Endothelial cell of umbilical vein (primary cell): ENCODE data around the gene CMC1. TPM values are rescaled to one million over a fixed set of nuclear protein-coding genes. Genes with fewer than 3 reads are reported as not detected.

Source experiments
- BruUV-seq: library from RNA; stranded (reverse); fragments of 400-500 nt; replicated peaks from 2 replicates; lab custom pipeline; 2021; lab: Mats Ljungman, UMichigan
- CTCF ChIA-PET: fragments of 300-600, 350-600 bp; sonication (Branson Sonifier 250); formaldehyde crosslinking; loops from one replicate; lab custom pipeline; 2021; ENCODE audit warnings: antibody characterized with exemption, inconsistent platforms; lab: Charles Lee
- POLR2A ChIA-PET: fragments of 300-600, 350-600 bp; sonication (Branson Sonifier 250); formaldehyde crosslinking; loops from one replicate; lab custom pipeline; 2021; ENCODE audit warnings: antibody characterized with exemption, inconsistent platforms; lab: Charles Lee
- DNase-seq: peaks from one replicate; pipeline ENCODE4 v3.0.0-alpha.2; 2011; ENCODE audit warnings: low read depth, low spot score
- FAIRE-seq: peaks from 2 replicates; lab custom pipeline; 2011; peaks lifted over from hg19 to GRCh38; lab: Jason Lieb, UNC
- H2AFZ ChIP-seq: 2 replicates; pipeline ENCODE4 v1.6.0; 2012; ENCODE audit warnings: low read depth, low read length, control low read depth, inconsistent platforms
- H3K27ac ChIP-seq: 2 replicates; pipeline ENCODE4 v1.5.1; 2011; ENCODE audit warnings: low read depth, mild to moderate bottlenecking, control low read depth, low read length, moderate library complexity; ENCODE audit not compliant: insufficient read depth
- H3K27me3 ChIP-seq, 2 experiments: 2 replicates each; pipeline versions ENCODE4 v1.6.0 to v1.6.1; 2011; ENCODE audit warnings: low read length in 2 of 2, mixed read lengths in 1 of 2; ENCODE audit not compliant: control insufficient read depth in 2 of 2, insufficient read depth in 2 of 2
- H3K36me3 ChIP-seq, 2 experiments: 2 replicates in 1 of 2; 3 replicates in 1 of 2; pipeline ENCODE4 v1.5.1; 2011; ENCODE audit warnings: low read length in 2 of 2, mild to moderate bottlenecking in 1 of 2, moderate library complexity in 1 of 2; ENCODE audit not compliant: control insufficient read depth in 2 of 2, insufficient read depth in 2 of 2; ENCODE audit errors: extremely low read depth in 1 of 2
- H3K4me1 ChIP-seq: 3 replicates; pipeline ENCODE4 v1.5.1; 2011; ENCODE audit warnings: mild to moderate bottlenecking, low read length; ENCODE audit not compliant: control insufficient read depth, insufficient read depth; ENCODE audit errors: extremely low read depth
- H3K4me2 ChIP-seq: 2 replicates; pipeline ENCODE4 v1.6.1; 2011; ENCODE audit warnings: low read length, control low read depth, mixed read lengths; ENCODE audit not compliant: insufficient read depth
- H3K4me3 ChIP-seq, 3 experiments: fragments of 200-600 bp in 1 of 3; sonication (generic), shearing (Covaris generic) in 1 of 3; replicated peaks in 1 of 3; 2 replicates each; pipeline ENCODE4 v1.5.1; 2011 to 2016; ENCODE audit warnings: control low read depth in 3 of 3, low read length in 3 of 3, mild to moderate bottlenecking in 2 of 3, inconsistent platforms in 1 of 3, low read depth in 1 of 3, moderate library complexity in 1 of 3; ENCODE audit not compliant: insufficient read depth in 1 of 3
- H3K79me2 ChIP-seq: 2 replicates; pipeline ENCODE4 v1.6.0; 2012; ENCODE audit warnings: low read length, inconsistent platforms; ENCODE audit not compliant: control insufficient read depth, insufficient read depth
- H3K9ac ChIP-seq: replicated peaks from 2 replicates; pipeline ENCODE3; 2011; ENCODE audit warnings: low read length, control low read depth; ENCODE audit not compliant: insufficient read depth; ENCODE audit errors: extremely low read depth
- H3K9me1 ChIP-seq: replicated peaks from 3 replicates; pipeline ENCODE4 v1.6.0; 2011; ENCODE audit warnings: mild to moderate bottlenecking, low read length; ENCODE audit not compliant: control insufficient read depth, insufficient read depth; ENCODE audit errors: extremely low read depth
- H3K9me3 ChIP-seq: replicated peaks from 2 replicates; pipeline ENCODE4 v1.5.1; 2012; ENCODE audit warnings: low read length, inconsistent platforms; ENCODE audit not compliant: control insufficient read depth, insufficient read depth
- H4K20me1 ChIP-seq: replicated peaks from 2 replicates; pipeline ENCODE3; 2011; ENCODE audit warnings: mild to moderate bottlenecking, low read length; ENCODE audit not compliant: control insufficient read depth, insufficient read depth; ENCODE audit errors: extremely low read depth
- EZH2 ChIP-seq: IDR thresholded peaks from 2 replicates; pipeline ENCODE4 v1.6.1; 2012; ENCODE audit warnings: borderline replicate concordance, low read depth, mild to moderate bottlenecking, moderate library complexity, low read length, inconsistent platforms; ENCODE audit not compliant: severe bottlenecking
- FOS ChIP-seq: IDR thresholded peaks from 2 replicates; pipeline ENCODE4 v1.6.1; 2011; ENCODE audit warnings: mild to moderate bottlenecking, low read length, moderate library complexity, borderline replicate concordance; ENCODE audit not compliant: insufficient read depth
- GATA2 ChIP-seq: IDR thresholded peaks from 2 replicates; pipeline ENCODE4 v1.7.0; 2011; ENCODE audit warnings: low read depth, mild to moderate bottlenecking, moderate library complexity, mixed read lengths, low read length; ENCODE audit not compliant: insufficient read length, insufficient read depth
- JUN ChIP-seq: IDR thresholded peaks from 2 replicates; pipeline ENCODE4 v1.6.1; 2011; ENCODE audit warnings: borderline replicate concordance, low read depth; ENCODE audit not compliant: insufficient read length, insufficient read depth
- MYC ChIP-seq: IDR thresholded peaks from one replicate; pipeline ENCODE4 v1.6.1; 2011; ENCODE audit warnings: mild to moderate bottlenecking, low read depth, low read length
- POLR2A ChIP-seq: IDR thresholded peaks from 2 replicates; pipeline ENCODE4 v1.6.1; 2012; ENCODE audit warnings: low read depth, mild to moderate bottlenecking, control low read depth, low read length
- POLR2AphosphoS5 ChIP-seq: IDR thresholded peaks from 2 replicates; pipeline ENCODE4 v1.6.1; 2012; ENCODE audit warnings: low read depth, mild to moderate bottlenecking, control low read depth, low read length, moderate library complexity; ENCODE audit not compliant: insufficient read depth
- dilution Hi-C: fragments of 300-500 bp; cut with MboI; formaldehyde crosslinking; loops from one replicate; pipeline ENCODE4 v1.15.0; 2019; ENCODE audit warnings: low sequenced_read_pairs; ENCODE audit not compliant: extremely low pct_ligation_motif_present
- intact Hi-C: fragments of 100-400 bp; cut with micrococcal nuclease; formaldehyde crosslinking; loops from one replicate; pipeline ENCODE4 v1.10.0; 2022
- polyA plus RNA-seq, 4 experiments: library from polyadenylated mRNA; depleted of rRNA in 3 of 4; stranded (reverse) in 3 of 4; unstranded in 1 of 4; fragments of >200 nt; gene quantifications; 2 replicates each; pipeline versions ENCODE4 v1.2.1 to v1.2.3, GENCODE V29; 2011 to 2012; ENCODE audit warnings: missing spikeins in 1 of 4
- total RNA-seq: library from RNA; stranded (reverse); gene quantifications from 2 replicates; pipeline ENCODE4 v1.2.3, GENCODE V29; 2021
- TF ChIP-seq, protein P1 (sequence below), 2 donors: IDR thresholded peaks; 1 replicate in 1 of 2; 2 replicates in 1 of 2; pipeline ENCODE4 v1.5.1; 2011; ENCODE audit warnings: low read length in 2 of 2, mild to moderate bottlenecking in 2 of 2, moderate library complexity in 2 of 2, control low read depth in 1 of 2, inconsistent platforms in 1 of 2, low read depth in 1 of 2; ENCODE audit not compliant: insufficient read depth in 1 of 2; ENCODE audit errors: extremely low read depth in 1 of 2

Gene CMC1
- total and polyA plus RNA-seq, 2 donors (not counting 3 experiments of a cell fraction or from before 2014, with no cell fraction given) = 13.1 to 18.6 TPM

DNA sequence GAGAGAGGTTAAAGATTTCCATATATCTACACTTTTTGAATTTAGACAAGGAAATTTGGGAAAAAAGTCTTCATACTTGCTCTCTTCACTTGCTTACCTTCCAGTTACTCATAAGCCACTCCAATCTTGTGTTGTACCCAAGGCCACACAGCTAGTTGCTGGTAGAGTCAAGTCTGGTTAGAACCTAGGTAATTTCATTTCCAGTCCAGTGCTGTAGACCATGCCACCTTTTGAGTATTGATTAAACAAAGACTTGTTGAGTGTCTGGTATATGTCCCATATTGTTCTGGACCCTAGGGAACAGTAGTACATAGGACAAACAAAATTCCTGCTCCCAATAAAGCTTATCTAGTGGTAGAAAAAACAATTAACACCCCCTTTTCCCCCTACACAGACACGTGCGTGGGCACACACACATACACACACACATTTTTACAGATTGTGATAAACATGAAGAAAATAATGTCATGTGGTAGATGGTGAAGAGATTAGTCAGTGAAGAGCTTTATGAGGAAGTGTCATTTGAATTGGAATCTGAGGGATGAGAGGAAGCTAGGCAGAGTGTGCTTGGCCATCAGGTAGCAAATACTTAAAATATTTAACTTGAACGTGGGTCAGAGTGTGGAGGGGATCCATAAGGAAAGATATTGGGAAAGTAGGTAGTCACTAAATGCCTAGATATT lies 2.1 kb downstream of the CMC1 start:
- no peak for DNase-seq

DNA sequence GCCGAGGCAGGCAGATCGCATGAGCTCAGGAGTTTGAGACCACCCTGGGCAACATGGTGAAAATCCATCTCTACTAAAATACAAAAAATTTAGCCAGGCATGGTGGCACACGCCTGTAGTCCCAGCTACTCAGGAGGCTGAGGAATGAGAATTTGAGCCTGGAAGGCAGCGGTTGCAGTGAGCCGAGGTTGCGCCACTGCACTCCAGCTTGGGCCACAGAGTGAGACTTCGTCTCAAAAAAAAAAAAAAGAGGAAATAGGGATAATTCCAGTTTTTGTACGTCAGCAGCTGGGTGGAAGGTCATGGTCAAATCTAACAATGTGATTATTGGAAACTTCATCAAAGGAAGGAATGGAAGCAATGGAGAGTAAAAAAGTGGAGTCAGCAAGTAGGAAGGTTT lies 3.1 kb downstream of the CMC1 start:
- POLR2A ChIA-PET = no interaction called here
- Histone ChIP-seq H3K9ac (no peak overlapping the region), H4K20me1 (no peaks in the 10 kb centered on the region), H3K4me1 (peaks cover 12% of the 10 kb centered on the region), H3K9me3 (no peaks in the 10 kb centered on the region), H3K36me3 (no peaks in the 10 kb centered on the region), H2AFZ (no peak overlapping the region), H3K4me3 (no peak overlapping the region), H3K27ac (no peak overlapping the region), H3K79me2 (peaks cover 28% of the 10 kb centered on the region), H3K9me1 (no peaks in the 10 kb centered on the region), H3K27me3 (no peaks in the 10 kb centered on the region), H3K4me2 (no peak overlapping the region)
- intact Hi-C loops (loop anchor here (5.0 kb wide), 2 partner anchors 53 to 522 kb away; partner anchors contain the start of gene EOMES), dilution Hi-C loops (no loop called here)
- DNase-seq (no peak), FAIRE-seq (no peak)
- no TSS peak for BruUV-seq
- TF ChIP-seq JUN (no peak), GATA2 (no peak), POLR2A (no peak), EZH2 (no peak), FOS (no peak), POLR2AphosphoS5 (no peak), MYC (no peak)
- TF ChIP-seq, protein P1, sequence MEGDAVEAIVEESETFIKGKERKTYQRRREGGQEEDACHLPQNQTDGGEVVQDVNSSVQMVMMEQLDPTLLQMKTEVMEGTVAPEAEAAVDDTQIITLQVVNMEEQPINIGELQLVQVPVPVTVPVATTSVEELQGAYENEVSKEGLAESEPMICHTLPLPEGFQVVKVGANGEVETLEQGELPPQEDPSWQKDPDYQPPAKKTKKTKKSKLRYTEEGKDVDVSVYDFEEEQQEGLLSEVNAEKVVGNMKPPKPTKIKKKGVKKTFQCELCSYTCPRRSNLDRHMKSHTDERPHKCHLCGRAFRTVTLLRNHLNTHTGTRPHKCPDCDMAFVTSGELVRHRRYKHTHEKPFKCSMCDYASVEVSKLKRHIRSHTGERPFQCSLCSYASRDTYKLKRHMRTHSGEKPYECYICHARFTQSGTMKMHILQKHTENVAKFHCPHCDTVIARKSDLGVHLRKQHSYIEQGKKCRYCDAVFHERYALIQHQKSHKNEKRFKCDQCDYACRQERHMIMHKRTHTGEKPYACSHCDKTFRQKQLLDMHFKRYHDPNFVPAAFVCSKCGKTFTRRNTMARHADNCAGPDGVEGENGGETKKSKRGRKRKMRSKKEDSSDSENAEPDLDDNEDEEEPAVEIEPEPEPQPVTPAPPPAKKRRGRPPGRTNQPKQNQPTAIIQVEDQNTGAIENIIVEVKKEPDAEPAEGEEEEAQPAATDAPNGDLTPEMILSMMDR (IDR thresholded peaks at IDR 0.05; ENCODE audit: extremely low read depth in 1 of 2, insufficient read depth in 1 of 2, low read depth in 1 of 2, low read length in 2 of 2) = no peak
- CTCF ChIA-PET = interaction anchor here (0.7 to 1.7 kb wide), 3 partner anchors 10 to 42 kb away, joined by 3 to 5 read pairs (median 3); no protein-coding TSS in a partner anchor

More for the DNA sequence above, 2.1 kb downstream of the CMC1 start:
- Histone ChIP-seq H3K36me3 (no peaks in the 10 kb centered on the region), H4K20me1 (no peaks in the 10 kb centered on the region), H3K9me3 (no peaks in the 10 kb centered on the region), H3K4me1 (peaks cover 12% of the 10 kb centered on the region), H3K79me2 (peaks cover 24% of the 10 kb centered on the region), H3K27me3 (no peaks in the 10 kb centered on the region), H3K9ac (no peak overlapping the region), H3K4me3 (no peak overlapping the region), H3K9me1 (no peaks in the 10 kb centered on the region), H3K4me2 (no peak overlapping the region), H2AFZ (no peak overlapping the region), H3K27ac (no peak overlapping the region)
- CTCF ChIA-PET = interaction anchor here (1.0 to 1.7 kb wide), 3 partner anchors 11 to 79 kb away, joined by 3 to 5 read pairs (median 3); no protein-coding TSS in a partner anchor
- FAIRE-seq = no peak
- POLR2A ChIA-PET = no interaction called here
- intact Hi-C loops = loop anchor here (5.0 kb wide), 2 partner anchors 54 to 521 kb away; partner anchors contain the start of gene EOMES
- no TSS peak for BruUV-seq
- dilution Hi-C loops = no loop called here
- TF ChIP-seq GATA2 (no peak), EZH2 (no peak), JUN (no peak)
